Measurements from ENCODE around the gene KLK13. TPM values are rescaled to one million over a fixed set of nuclear protein-coding genes. Genes with fewer than 3 reads are reported as not detected.

Gene KLK13
- total and polyA plus RNA-seq, 2 donors from 2014 or later: not detected

DNA sequence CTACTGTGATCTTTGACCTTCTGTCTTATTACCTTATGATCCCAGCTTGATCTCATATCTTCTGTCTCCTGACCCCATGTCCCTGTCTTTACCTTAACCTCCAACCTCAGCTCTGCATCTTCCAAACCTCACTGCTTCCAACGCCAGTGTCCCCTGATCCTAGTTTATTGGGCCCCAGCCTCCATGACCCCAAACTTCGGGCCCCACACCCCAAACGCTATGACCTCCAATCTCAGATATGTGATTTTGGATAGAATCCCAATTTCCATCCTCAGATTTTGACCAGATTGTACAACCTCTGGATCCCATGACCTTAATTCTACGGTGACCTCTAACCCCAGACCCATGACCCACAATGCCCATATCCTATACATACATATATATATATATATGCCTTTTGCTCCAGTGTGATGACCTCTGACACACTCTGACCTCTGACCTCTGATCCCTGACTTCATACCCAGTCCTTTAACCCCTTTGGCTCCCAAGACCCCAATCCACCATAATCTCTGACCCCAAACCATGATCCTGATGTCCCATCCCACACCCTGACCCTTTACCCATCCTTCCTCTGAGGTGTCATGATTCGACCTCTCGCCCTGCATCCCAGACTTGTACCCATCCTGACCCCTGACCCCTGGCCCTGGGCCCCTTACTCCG is 33.5 kb downstream of the KLK13 start:
- FAIRE-seq: no peak
- H3K4me3 ChIP-seq (ENCODE audit: low read length in 3 of 3): no peak overlapping the region
- H3K9me3 ChIP-seq (ENCODE audit: control insufficient read depth in 2 of 3, insufficient read depth in 1 of 3, low read length in 3 of 3): no peaks in the 10 kb centered on the region
- no peak overlapping the region for H3K27ac ChIP-seq (ENCODE audit: low read depth in 2 of 2, low read length in 2 of 2)
- no peaks in the 10 kb centered on the region for H3K27me3 ChIP-seq (ENCODE audit: control insufficient read depth, insufficient read depth, low read length)
- intact Hi-C loops (cut with DNase I): no loop called here
- no peak for DNase-seq
- H3K36me3 ChIP-seq (ENCODE audit: control insufficient read depth in 2 of 3, insufficient read depth in 3 of 3, low read length in 3 of 3): no peaks in the 10 kb centered on the region
- H3K9ac ChIP-seq (ENCODE audit: low read length in 3 of 3): no peak overlapping the region
- H3K4me1 ChIP-seq (ENCODE audit: control insufficient read depth in 2 of 3, insufficient read depth in 2 of 3, low read depth in 1 of 3, low read length in 3 of 3): no peaks in the 10 kb centered on the region
- TF ChIP-seq, protein P1, sequence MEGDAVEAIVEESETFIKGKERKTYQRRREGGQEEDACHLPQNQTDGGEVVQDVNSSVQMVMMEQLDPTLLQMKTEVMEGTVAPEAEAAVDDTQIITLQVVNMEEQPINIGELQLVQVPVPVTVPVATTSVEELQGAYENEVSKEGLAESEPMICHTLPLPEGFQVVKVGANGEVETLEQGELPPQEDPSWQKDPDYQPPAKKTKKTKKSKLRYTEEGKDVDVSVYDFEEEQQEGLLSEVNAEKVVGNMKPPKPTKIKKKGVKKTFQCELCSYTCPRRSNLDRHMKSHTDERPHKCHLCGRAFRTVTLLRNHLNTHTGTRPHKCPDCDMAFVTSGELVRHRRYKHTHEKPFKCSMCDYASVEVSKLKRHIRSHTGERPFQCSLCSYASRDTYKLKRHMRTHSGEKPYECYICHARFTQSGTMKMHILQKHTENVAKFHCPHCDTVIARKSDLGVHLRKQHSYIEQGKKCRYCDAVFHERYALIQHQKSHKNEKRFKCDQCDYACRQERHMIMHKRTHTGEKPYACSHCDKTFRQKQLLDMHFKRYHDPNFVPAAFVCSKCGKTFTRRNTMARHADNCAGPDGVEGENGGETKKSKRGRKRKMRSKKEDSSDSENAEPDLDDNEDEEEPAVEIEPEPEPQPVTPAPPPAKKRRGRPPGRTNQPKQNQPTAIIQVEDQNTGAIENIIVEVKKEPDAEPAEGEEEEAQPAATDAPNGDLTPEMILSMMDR (IDR thresholded peaks at IDR 0.05; ENCODE audit: borderline replicate concordance, extremely low read depth, insufficient read depth): no peak

DNA sequence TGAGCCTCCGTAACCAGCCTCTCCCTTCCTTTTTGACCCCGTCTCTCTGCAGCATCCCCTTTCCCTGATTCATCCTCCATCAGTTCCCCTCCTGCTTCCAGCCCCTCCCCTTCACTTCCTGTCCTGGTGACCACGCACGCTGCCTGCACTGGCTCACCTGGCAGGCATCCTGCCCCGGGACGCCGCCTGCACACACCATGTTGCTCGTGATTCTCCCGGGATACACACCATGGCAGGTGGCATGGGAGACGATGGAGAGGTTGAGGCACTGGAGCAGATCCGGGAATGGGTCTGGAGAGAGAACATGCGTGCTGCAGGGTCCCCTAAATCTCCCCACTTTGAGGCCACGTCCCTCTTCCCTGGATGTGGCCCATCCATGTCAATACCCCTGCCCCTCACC is 34.3 kb downstream of the KLK13 start:
- FAIRE-seq (no peak), DNase-seq (no peak)
- Histone ChIP-seq H3K36me3 (ENCODE audit: control insufficient read depth in 2 of 3, insufficient read depth in 3 of 3, low read length in 3 of 3) (no peaks in the 10 kb centered on the region), H3K4me1 (ENCODE audit: control insufficient read depth in 2 of 3, insufficient read depth in 2 of 3, low read depth in 1 of 3, low read length in 3 of 3) (no peaks in the 10 kb centered on the region), H3K27ac (ENCODE audit: low read depth in 2 of 2, low read length in 2 of 2) (no peak overlapping the region), H3K4me3 (ENCODE audit: low read length in 3 of 3) (no peak overlapping the region), H3K9ac (ENCODE audit: low read length in 3 of 3) (no peak overlapping the region), H3K9me3 (ENCODE audit: control insufficient read depth in 2 of 3, insufficient read depth in 1 of 3, low read length in 3 of 3) (no peaks in the 10 kb centered on the region), H3K27me3 (ENCODE audit: control insufficient read depth, insufficient read depth, low read length) (no peaks in the 10 kb centered on the region)
- intact Hi-C loops (cut with DNase I): no loop called here
- TF ChIP-seq, protein P1 (IDR thresholded peaks at IDR 0.05; ENCODE audit: borderline replicate concordance, extremely low read depth, insufficient read depth): no peak

DNA sequence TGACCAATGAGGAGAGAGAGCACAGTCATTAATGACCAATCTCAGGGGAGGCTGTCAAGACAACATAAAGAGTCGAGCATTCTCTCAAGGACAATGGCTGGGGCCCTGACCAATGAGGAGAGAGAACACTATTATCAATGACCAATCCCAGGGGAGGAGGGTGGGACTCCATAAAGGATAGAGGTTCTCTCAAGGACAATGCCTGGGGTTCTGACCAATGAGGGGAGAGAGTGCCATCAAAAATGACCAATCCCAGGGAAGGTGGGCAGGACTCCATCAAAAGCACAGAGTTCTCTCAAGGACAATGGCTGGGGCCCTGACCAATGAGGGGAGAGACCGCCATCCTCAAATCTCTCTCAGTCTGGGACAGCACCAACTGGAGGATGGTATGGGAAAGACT is 35.2 kb downstream of the KLK13 start:
- H3K27ac ChIP-seq (ENCODE audit: low read depth in 2 of 2, low read length in 2 of 2): no peak overlapping the region
- H3K9ac ChIP-seq (ENCODE audit: low read length in 3 of 3): no peak overlapping the region
- no peaks in the 10 kb centered on the region for H3K36me3 ChIP-seq (ENCODE audit: control insufficient read depth in 2 of 3, insufficient read depth in 3 of 3, low read length in 3 of 3)
- DNase-seq: no peak
- TF ChIP-seq, protein P1 (IDR thresholded peaks at IDR 0.05; ENCODE audit: borderline replicate concordance, extremely low read depth, insufficient read depth): no peak
- no peaks in the 10 kb centered on the region for H3K9me3 ChIP-seq (ENCODE audit: control insufficient read depth in 2 of 3, insufficient read depth in 1 of 3, low read length in 3 of 3)
- intact Hi-C loops (cut with DNase I): no loop called here
- no peaks in the 10 kb centered on the region for H3K4me1 ChIP-seq (ENCODE audit: control insufficient read depth in 2 of 3, insufficient read depth in 2 of 3, low read depth in 1 of 3, low read length in 3 of 3)
- H3K27me3 ChIP-seq (ENCODE audit: control insufficient read depth, insufficient read depth, low read length): no peaks in the 10 kb centered on the region
- H3K4me3 ChIP-seq (ENCODE audit: low read length in 3 of 3): no peak overlapping the region
- FAIRE-seq: no peak

DNA sequence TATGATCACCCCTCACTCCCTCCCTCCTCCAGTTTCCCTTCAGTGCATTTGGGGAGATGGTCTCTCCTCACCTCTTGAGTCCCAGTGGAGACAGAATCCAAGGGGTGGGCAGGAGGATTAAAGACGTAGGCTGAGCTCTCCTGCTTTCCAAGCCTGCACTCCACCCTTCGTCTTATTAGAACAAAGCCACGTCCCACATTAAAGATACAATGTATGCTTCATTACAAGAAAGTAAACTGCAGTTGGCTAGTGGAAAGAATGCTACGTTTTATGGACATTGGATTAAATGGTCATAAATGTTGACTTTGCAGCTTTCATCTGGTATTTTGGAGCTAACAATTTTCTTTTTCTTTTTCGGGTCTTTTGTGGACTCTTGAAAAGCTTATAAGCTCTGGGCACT is 37.0 kb downstream of the KLK13 start:
- Histone ChIP-seq H3K27ac (ENCODE audit: low read depth in 2 of 2, low read length in 2 of 2) (no peak overlapping the region), H3K9ac (ENCODE audit: low read length in 3 of 3) (no peak overlapping the region), H3K9me3 (ENCODE audit: control insufficient read depth in 2 of 3, insufficient read depth in 1 of 3, low read length in 3 of 3) (no peaks in the 10 kb centered on the region), H3K4me3 (ENCODE audit: low read length in 3 of 3) (no peak overlapping the region), H3K27me3 (ENCODE audit: control insufficient read depth, insufficient read depth, low read length) (no peaks in the 10 kb centered on the region), H3K36me3 (ENCODE audit: control insufficient read depth in 2 of 3, insufficient read depth in 3 of 3, low read length in 3 of 3) (no peaks in the 10 kb centered on the region), H3K4me1 (ENCODE audit: control insufficient read depth in 2 of 3, insufficient read depth in 2 of 3, low read depth in 1 of 3, low read length in 3 of 3) (no peaks in the 10 kb centered on the region)
- TF ChIP-seq, protein P1 (IDR thresholded peaks at IDR 0.05; ENCODE audit: borderline replicate concordance, extremely low read depth, insufficient read depth): no peak
- intact Hi-C loops (cut with DNase I): no loop called here
- DNase-seq: peak in 1 of 5 donors; percentile 32
- FAIRE-seq: no peak

Data from kidney (tissue), 14 donors.